WTC11 (cell line): ENCODE results near the gene ATP8B3. TPM values are rescaled to one million over a fixed set of nuclear protein-coding genes. Genes with fewer than 3 reads are reported as not detected.

Experiments
- ATAC-seq: fragments of 200-7000 bp; cut with Tn5 transposase; 2 replicates; pipeline ENCODE4 v1.10.0; 2021; ENCODE audit warnings: mild to moderate bottlenecking, moderate library complexity
- CTCF ChIA-PET: fragments of 300-600 bp; sonication (Branson Sonifier 250); formaldehyde crosslinking; loops from one replicate; lab custom pipeline; 2021; ENCODE audit warnings: antibody characterized with exemption; lab: Charles Lee
- POLR2A ChIA-PET: fragments of 350-600 bp; sonication (Branson Sonifier 250); formaldehyde crosslinking; loops from one replicate; lab custom pipeline; 2021; ENCODE audit warnings: antibody characterized with exemption; lab: Charles Lee
- DNase-seq: peaks from one replicate; pipeline ENCODE4 v3.0.0; 2021; ENCODE audit warnings: low spot score
- H3K27ac Mint-ChIP-seq: 2 replicates; pipeline ENCODE4 v1.8.0; 2021; ENCODE audit warnings: mixed read lengths
- H3K27me3 Mint-ChIP-seq: 2 replicates; pipeline ENCODE4 v1.8.0; 2021; ENCODE audit warnings: low read depth, mild to moderate bottlenecking, moderate library complexity, mixed read lengths
- H3K36me3 Mint-ChIP-seq: 2 replicates; pipeline ENCODE4 v1.8.0; 2021; ENCODE audit warnings: mixed read lengths
- H3K4me1 Mint-ChIP-seq: 2 replicates; pipeline ENCODE4 v1.8.0; 2022; ENCODE audit warnings: mixed read lengths
- H3K4me3 Mint-ChIP-seq: 2 replicates; pipeline ENCODE4 v1.8.0; 2021; ENCODE audit warnings: mild to moderate bottlenecking, moderate library complexity, mixed read lengths
- H3K9me3 Mint-ChIP-seq: 2 replicates; pipeline ENCODE4 v1.8.0; 2021; ENCODE audit warnings: mixed read lengths
- ARID4B ChIP-seq: sonication (generic); formaldehyde crosslinking; IDR thresholded peaks from 2 replicates; pipeline ENCODE4 v1.8.0; 2023; ENCODE audit warnings: missing genetic modification reagents, mild to moderate bottlenecking, borderline replicate concordance
- CTCF ChIP-seq: fragments of 200-600 bp; IDR thresholded peaks from 2 replicates; pipeline ENCODE4 v1.8.0; 2022; ENCODE audit warnings: antibody characterized with exemption
- E2F4 ChIP-seq: sonication (generic); formaldehyde crosslinking; IDR thresholded peaks from 2 replicates; pipeline ENCODE4 v1.8.1; 2022; ENCODE audit warnings: low read depth, mild to moderate bottlenecking, moderate library complexity, missing genetic modification reagents, borderline replicate concordance
- E2F5 ChIP-seq: sonication (generic); formaldehyde crosslinking; IDR thresholded peaks from 2 replicates; pipeline ENCODE4 v1.8.1; 2022; ENCODE audit warnings: mild to moderate bottlenecking, moderate library complexity, missing genetic modification reagents
- FOXP1 ChIP-seq: sonication (generic); formaldehyde crosslinking; IDR thresholded peaks from 2 replicates; pipeline ENCODE4 v1.8.0; 2022; ENCODE audit warnings: missing genetic modification reagents, mild to moderate bottlenecking, moderate library complexity, borderline replicate concordance
- HMGXB4 ChIP-seq: sonication (generic); formaldehyde crosslinking; IDR thresholded peaks from 2 replicates; pipeline ENCODE4 v1.8.1; 2023; ENCODE audit warnings: mild to moderate bottlenecking, moderate library complexity, missing genetic modification reagents
- IRF2 ChIP-seq: sonication (generic); formaldehyde crosslinking; IDR thresholded peaks from 2 replicates; pipeline ENCODE4 v1.8.0; 2022; ENCODE audit warnings: low read depth, missing genetic modification reagents, borderline replicate concordance
- MYBL2 ChIP-seq: sonication (generic); formaldehyde crosslinking; IDR thresholded peaks from 2 replicates; pipeline ENCODE4 v1.8.1; 2023; ENCODE audit warnings: mild to moderate bottlenecking, moderate library complexity, missing genetic modification reagents
- PRRX2 ChIP-seq: fragments of 250-450 bp; sonication (Bioruptor Pico); IDR thresholded peaks from 2 replicates; pipeline ENCODE4 v1.8.0; 2021; ENCODE audit warnings: mild to moderate bottlenecking
- SMAD3 ChIP-seq: sonication (generic); formaldehyde crosslinking; IDR thresholded peaks from 2 replicates; pipeline ENCODE4 v1.8.0; 2022; ENCODE audit warnings: missing genetic modification reagents, mild to moderate bottlenecking, borderline replicate concordance
- TP53 ChIP-seq: sonication (generic); formaldehyde crosslinking; IDR thresholded peaks from 2 replicates; pipeline ENCODE4 v1.8.1; 2023; ENCODE audit warnings: mild to moderate bottlenecking, missing genetic modification reagents
- ZNF219 ChIP-seq: sonication (generic); formaldehyde crosslinking; IDR thresholded peaks from 2 replicates; pipeline ENCODE4 v1.8.0; 2023; ENCODE audit warnings: missing genetic modification reagents, mild to moderate bottlenecking, borderline replicate concordance
- ZNF423 ChIP-seq: fragments of 250-450 bp; sonication (Bioruptor Pico); IDR thresholded peaks from 2 replicates; pipeline ENCODE4 v2.1.2; 2022; ENCODE audit warnings: mild to moderate bottlenecking, moderate library complexity
- total RNA-seq: library from RNA; stranded (reverse); gene quantifications from 3 replicates; pipeline ENCODE4 v1.2.3, GENCODE V29; 2021
- TF ChIP-seq, protein P1 (sequence below): sonication (generic); formaldehyde crosslinking; conservative IDR thresholded peaks from 2 replicates; pipeline ENCODE4 v1.8.1; 2023; ENCODE audit warnings: mild to moderate bottlenecking, low read depth, missing genetic modification reagents, moderate library complexity

The ATP8B3 gene
- total RNA-seq, 1 experiment from 2014 or later = 5.5 TPM

DNA sequence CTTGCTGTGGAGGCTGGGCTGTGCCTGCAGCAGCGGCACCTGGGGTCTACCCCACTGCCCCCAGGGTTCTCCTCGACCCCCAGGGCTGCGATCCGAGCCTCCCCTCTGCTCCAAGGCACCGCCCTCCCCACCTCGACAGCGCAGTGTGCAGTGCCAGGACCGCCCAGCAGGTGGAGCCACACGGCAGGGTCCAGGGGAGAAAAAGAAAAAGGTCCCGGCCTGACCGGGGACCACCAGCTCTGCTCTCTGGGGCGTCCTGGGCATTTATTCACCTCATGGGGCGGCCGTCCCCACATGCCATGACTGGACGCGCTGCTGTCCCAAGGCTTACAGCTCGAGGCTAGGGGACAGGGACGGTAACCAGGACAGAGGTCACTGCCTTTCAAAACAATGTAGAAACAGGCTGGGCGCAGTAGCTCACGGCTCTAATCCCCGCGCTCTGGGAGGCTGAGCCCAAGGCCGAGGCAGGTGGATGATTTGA, 25.6 kb upstream of the ATP8B3 start:
- Mint-ChIP-seq H3K27ac (no peak overlapping the region; the same call in 1 of the 2 replicates), H3K9me3 (no peaks in the 10 kb centered on the region)
- ATAC-seq (peak; percentile 78), DNase-seq (peak; percentile 88)
- TF ChIP-seq SMAD3 (CRISPR knock-in tag) = no peak
- no peak for TF ChIP-seq FOXP1 (CRISPR knock-in tag)
- TF ChIP-seq HMGXB4 = 0 out of 2 replicates have a peak, but pooled peaks have one; percentile 25
- TF ChIP-seq ARID4B (CRISPR knock-in tag) = no peak
- TF ChIP-seq E2F5 (CRISPR knock-in tag) = no peak
- no peak for TF ChIP-seq ZNF219 (CRISPR knock-in tag)
- TF ChIP-seq CTCF = peak; percentile 94
- peak; percentile 37; the same call in 1 of the 2 replicates for TF ChIP-seq ZNF423 (CRISPR knock-in tag)
- TF ChIP-seq PRRX2 (CRISPR knock-in tag) = no peak
- TF ChIP-seq, all 79 proteins: peak for 3
- Mint-ChIP-seq H3K27me3 (no peaks in the 10 kb centered on the region), H3K4me1 (0 out of 2 replicates have a peak, but pooled peaks cover 6% of the 10 kb centered on the region), H3K4me3 (no peak overlapping the region), H3K36me3 (no peaks in the 10 kb centered on the region)
- ChIA-PET POLR2A (interaction anchor here (0.6 to 1.5 kb wide), 5 partner anchors 10 to 268 kb away, joined by 3 to 10 read pairs (median 5); no protein-coding TSS in a partner anchor), CTCF (interaction anchor here (0.6 to 5.6 kb wide), 57 partner anchors 9 to 506 kb away, joined by 3 to 216 read pairs (median 5); partner anchors contain the start of genes ABHD17A, ADAT3, REEP6 and REXO1)

DNA sequence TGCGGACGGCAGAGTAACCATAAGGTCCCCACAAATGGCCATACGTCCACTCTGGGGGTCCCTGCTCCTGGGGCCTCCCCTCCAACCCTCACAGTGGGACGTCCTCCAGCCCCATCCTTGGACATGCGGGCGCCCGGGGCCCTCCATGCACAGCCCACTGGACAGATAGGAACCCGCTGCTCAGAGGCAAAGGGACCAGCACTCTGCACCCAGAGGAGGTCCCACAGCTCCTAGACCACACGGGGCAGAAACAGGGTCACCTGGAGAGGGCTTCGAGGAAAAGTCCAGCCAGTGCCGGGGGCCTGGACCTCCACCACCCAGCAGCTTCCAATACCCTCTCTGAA, 25.1 kb upstream of the ATP8B3 start:
- H3K27ac Mint-ChIP-seq = no peak overlapping the region
- CTCF ChIA-PET = interaction anchor here (0.6 to 5.6 kb wide), 37 partner anchors 9 to 506 kb away, joined by 3 to 216 read pairs (median 6); partner anchors contain the start of genes REEP6 and REXO1

More for the DNA sequence above, 25.1 kb upstream of the ATP8B3 start:
- no peaks in the 10 kb centered on the region for H3K9me3 Mint-ChIP-seq
- DNase-seq = no peak
- TF ChIP-seq E2F4 (no peak), TP53 (no peak), MYBL2 (no peak), IRF2 (no peak)
- TF ChIP-seq, protein P1, sequence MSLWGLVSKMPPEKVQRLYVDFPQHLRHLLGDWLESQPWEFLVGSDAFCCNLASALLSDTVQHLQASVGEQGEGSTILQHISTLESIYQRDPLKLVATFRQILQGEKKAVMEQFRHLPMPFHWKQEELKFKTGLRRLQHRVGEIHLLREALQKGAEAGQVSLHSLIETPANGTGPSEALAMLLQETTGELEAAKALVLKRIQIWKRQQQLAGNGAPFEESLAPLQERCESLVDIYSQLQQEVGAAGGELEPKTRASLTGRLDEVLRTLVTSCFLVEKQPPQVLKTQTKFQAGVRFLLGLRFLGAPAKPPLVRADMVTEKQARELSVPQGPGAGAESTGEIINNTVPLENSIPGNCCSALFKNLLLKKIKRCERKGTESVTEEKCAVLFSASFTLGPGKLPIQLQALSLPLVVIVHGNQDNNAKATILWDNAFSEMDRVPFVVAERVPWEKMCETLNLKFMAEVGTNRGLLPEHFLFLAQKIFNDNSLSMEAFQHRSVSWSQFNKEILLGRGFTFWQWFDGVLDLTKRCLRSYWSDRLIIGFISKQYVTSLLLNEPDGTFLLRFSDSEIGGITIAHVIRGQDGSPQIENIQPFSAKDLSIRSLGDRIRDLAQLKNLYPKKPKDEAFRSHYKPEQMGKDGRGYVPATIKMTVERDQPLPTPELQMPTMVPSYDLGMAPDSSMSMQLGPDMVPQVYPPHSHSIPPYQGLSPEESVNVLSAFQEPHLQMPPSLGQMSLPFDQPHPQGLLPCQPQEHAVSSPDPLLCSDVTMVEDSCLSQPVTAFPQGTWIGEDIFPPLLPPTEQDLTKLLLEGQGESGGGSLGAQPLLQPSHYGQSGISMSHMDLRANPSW = no peak
- TF ChIP-seq, all 79 proteins: peak for 0
- 0 out of 2 replicates have a peak, but pooled peaks cover 6% of the 10 kb centered on the region for H3K4me1 Mint-ChIP-seq
- POLR2A ChIA-PET = interaction anchor here (1.2 to 1.5 kb wide), 2 partner anchors 9 to 11 kb away, joined by 5 to 8 read pairs; no protein-coding TSS in a partner anchor
- no peaks in the 10 kb centered on the region for H3K27me3 Mint-ChIP-seq
- no peak overlapping the region for H3K4me3 Mint-ChIP-seq
- no peak for ATAC-seq
- no peaks in the 10 kb centered on the region for H3K36me3 Mint-ChIP-seq
